PC-9 (cell line): ENCODE results near the gene SNORC. TPM values are rescaled to one million over a fixed set of nuclear protein-coding genes. Genes with fewer than 3 reads are reported as not detected.

Experiments
- BruUV-seq: library from RNA; stranded (reverse); fragments of 400-500 nt; replicated peaks from 2 replicates; lab custom pipeline; 2021; lab: Mats Ljungman, UMichigan
- CTCF ChIA-PET: fragments of 300-600 bp; sonication (Branson Sonifier 250); formaldehyde crosslinking; loops from one replicate; lab custom pipeline; 2022; ENCODE audit warnings: antibody characterized with exemption; lab: Charles Lee
- POLR2A ChIA-PET: fragments of 300-600 bp; sonication (Branson Sonifier 250); formaldehyde crosslinking; loops from one replicate; lab custom pipeline; 2022; ENCODE audit warnings: antibody characterized with exemption; ENCODE audit not compliant: unreplicated experiment; lab: Charles Lee
- DNase-seq, 2 experiments: peaks; one replicate each; pipeline versions ENCODE4 v3.0.0 to v3.0.0-alpha.2; 2015 to 2022; ENCODE audit warnings: mixed read lengths in 1 of 2
- H2AFZ ChIP-seq: fragments of 200-600 bp; sonication (generic); 2 replicates; pipeline ENCODE4 v1.8.1; 2017; ENCODE audit warnings: antibody characterized with exemption
- H3F3A ChIP-seq: fragments of 200-600 bp; sonication (generic); 2 replicates; pipeline ENCODE4 v1.8.1; 2017; ENCODE audit warnings: antibody characterized with exemption, mild to moderate bottlenecking, low read depth; ENCODE audit not compliant: insufficient read depth
- H3K27ac ChIP-seq: fragments of 200-600 bp; sonication (generic); 2 replicates; pipeline ENCODE4 v1.6.1; 2016; ENCODE audit warnings: mixed run types
- H3K27me3 ChIP-seq: fragments of 200-600 bp; sonication (generic); 2 replicates; pipeline ENCODE4 v1.6.1; 2016; ENCODE audit warnings: low read depth, mixed run types; ENCODE audit not compliant: insufficient read depth
- H3K36me3 ChIP-seq: fragments of 200-600 bp; sonication (generic); 2 replicates; pipeline ENCODE4 v1.6.1; 2016; ENCODE audit warnings: low read depth, mixed run types
- H3K4me1 ChIP-seq: fragments of 200-600 bp; sonication (generic); replicated peaks from 2 replicates; pipeline ENCODE4 v1.6.1; 2016; ENCODE audit warnings: mixed run types; ENCODE audit not compliant: insufficient read depth
- H3K4me2 ChIP-seq: fragments of 200-600 bp; sonication (generic); 2 replicates; pipeline ENCODE4 v1.6.1; 2017; ENCODE audit warnings: mixed run types
- H3K4me3 ChIP-seq: fragments of 200-600 bp; sonication (generic); 2 replicates; pipeline ENCODE4 v1.6.1; 2016; ENCODE audit warnings: mixed run types
- H3K79me2 ChIP-seq: fragments of 200-600 bp; sonication (generic); 2 replicates; pipeline ENCODE4 v1.6.1; 2017; ENCODE audit warnings: low read depth, mixed run types
- H3K9me2 ChIP-seq: fragments of 200-600 bp; sonication (generic); 2 replicates; pipeline ENCODE4 v1.8.1; 2017; ENCODE audit warnings: mild to moderate bottlenecking; ENCODE audit not compliant: insufficient read depth
- H3K9me3 ChIP-seq: fragments of 200-600 bp; sonication (generic); 2 replicates; pipeline ENCODE4 v1.8.1; 2016; ENCODE audit warnings: low read depth; ENCODE audit not compliant: insufficient read depth
- H4K20me1 ChIP-seq: fragments of 200-600 bp; sonication (generic); 2 replicates; pipeline ENCODE4 v1.8.1; 2017; ENCODE audit not compliant: insufficient read depth
- EZH2 ChIP-seq: fragments of 200-600 bp; sonication (generic); IDR thresholded peaks from 2 replicates; pipeline ENCODE4 v1.8.0; 2017; ENCODE audit warnings: antibody characterized with exemption, low read depth
- intact Hi-C: fragments of 100-400 bp; cut with micrococcal nuclease; formaldehyde crosslinking; loops from one replicate; pipeline ENCODE4 v1.10.0; 2022; ENCODE audit not compliant: unreplicated experiment
- total RNA-seq: library from RNA; stranded (reverse); gene quantifications from 2 replicates; pipeline ENCODE4 v1.2.3, GENCODE V29; 2021
- TF ChIP-seq, protein P1 (sequence below): fragments of 200-600 bp; sonication (generic); conservative IDR thresholded peaks from 2 replicates; pipeline ENCODE4 v1.6.1; 2017; ENCODE audit warnings: mixed run types, antibody characterized with exemption, mild to moderate bottlenecking, moderate library complexity

SNORC gene
- total RNA-seq, 1 experiment from 2014 or later: 10.4 TPM

- no peak overlapping the region for H3K27ac ChIP-seq
- H3K9me2 ChIP-seq: no peaks in the 10 kb centered on the region
- no peaks in the 10 kb centered on the region for H3K4me1 ChIP-seq
- H3K79me2 ChIP-seq: no peaks in the 10 kb centered on the region
- POLR2A ChIA-PET: no interaction called here
- no peak overlapping the region for H3K4me3 ChIP-seq
- no peak for TF ChIP-seq EZH2
- TF ChIP-seq, protein P1, sequence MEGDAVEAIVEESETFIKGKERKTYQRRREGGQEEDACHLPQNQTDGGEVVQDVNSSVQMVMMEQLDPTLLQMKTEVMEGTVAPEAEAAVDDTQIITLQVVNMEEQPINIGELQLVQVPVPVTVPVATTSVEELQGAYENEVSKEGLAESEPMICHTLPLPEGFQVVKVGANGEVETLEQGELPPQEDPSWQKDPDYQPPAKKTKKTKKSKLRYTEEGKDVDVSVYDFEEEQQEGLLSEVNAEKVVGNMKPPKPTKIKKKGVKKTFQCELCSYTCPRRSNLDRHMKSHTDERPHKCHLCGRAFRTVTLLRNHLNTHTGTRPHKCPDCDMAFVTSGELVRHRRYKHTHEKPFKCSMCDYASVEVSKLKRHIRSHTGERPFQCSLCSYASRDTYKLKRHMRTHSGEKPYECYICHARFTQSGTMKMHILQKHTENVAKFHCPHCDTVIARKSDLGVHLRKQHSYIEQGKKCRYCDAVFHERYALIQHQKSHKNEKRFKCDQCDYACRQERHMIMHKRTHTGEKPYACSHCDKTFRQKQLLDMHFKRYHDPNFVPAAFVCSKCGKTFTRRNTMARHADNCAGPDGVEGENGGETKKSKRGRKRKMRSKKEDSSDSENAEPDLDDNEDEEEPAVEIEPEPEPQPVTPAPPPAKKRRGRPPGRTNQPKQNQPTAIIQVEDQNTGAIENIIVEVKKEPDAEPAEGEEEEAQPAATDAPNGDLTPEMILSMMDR: no peak
- no peaks in the 10 kb centered on the region for H3K27me3 ChIP-seq
- intact Hi-C loops: no loop called here
- H3K9me3 ChIP-seq: no peaks in the 10 kb centered on the region
- H3F3A ChIP-seq: peaks cover 9% of the 10 kb centered on the region; the same call in 1 of the 2 replicates
- no peak for DNase-seq
- no TSS peak for BruUV-seq
- no peak overlapping the region for H2AFZ ChIP-seq
- no peaks in the 10 kb centered on the region for H3K36me3 ChIP-seq
- H3K4me2 ChIP-seq: no peak overlapping the region
- CTCF ChIA-PET: no interaction called here
- H4K20me1 ChIP-seq: no peaks in the 10 kb centered on the region
Measured at GRCh38 chr2:232878855-232879617, 9.0 kb downstream of the SNORC start.

DNA sequence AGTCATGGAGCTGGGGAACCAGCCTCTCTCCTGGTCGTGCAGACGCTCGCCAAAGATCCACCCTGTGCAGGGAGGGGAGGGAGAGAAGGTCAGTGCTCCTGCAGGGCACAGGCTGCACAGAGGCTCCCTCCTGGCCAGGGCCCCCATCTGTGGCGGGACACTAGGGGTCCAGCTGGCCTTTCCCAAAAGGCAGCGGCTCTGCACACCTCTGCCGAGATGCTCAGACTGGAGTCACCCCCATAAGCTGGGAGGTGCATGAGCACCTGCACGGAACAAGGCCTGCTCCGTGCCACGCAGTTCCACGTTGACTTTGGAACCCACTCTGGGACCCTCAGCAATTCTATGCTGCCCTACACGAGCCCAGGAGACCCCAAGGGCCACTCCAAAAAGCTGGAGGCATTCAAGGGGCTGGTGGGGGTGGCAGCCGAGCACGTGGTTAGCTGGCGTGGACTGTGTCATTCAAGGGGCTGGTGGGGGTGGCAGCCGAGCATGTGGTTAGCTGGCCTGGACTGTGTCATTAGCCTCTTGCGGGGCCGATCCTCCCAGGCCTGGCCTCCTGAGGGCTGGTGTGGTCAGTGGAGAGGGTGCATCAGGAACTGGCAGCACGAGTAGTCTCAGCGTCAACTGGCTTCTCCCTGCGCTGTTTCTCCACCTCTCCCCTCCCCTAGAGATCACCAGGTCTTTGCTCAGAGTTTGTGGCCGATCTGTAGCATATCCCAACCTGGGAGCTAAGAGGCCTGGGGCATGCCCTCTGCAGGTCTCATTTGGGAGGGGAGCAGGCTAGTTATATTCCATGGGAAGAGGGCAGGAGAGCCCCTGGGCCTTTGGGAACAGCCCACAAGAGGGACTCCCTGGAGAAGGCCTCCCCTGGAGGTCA is 9.8 kb downstream of the SNORC start:
- H3K27ac ChIP-seq: no peak overlapping the region
- ChIA-PET POLR2A (no interaction called here), CTCF (no interaction called here)
- no peak overlapping the region for H3K4me2 ChIP-seq
- H3K27me3 ChIP-seq: no peaks in the 10 kb centered on the region
- no peaks in the 10 kb centered on the region for H3K79me2 ChIP-seq
- DNase-seq: no peak
- no peaks in the 10 kb centered on the region for H3K9me3 ChIP-seq
- H3F3A ChIP-seq: peaks cover 4% of the 10 kb centered on the region; the same call in 1 of the 2 replicates
- peaks cover 6% of the 10 kb centered on the region for H3K4me1 ChIP-seq
- H4K20me1 ChIP-seq: no peaks in the 10 kb centered on the region
- BruUV-seq: no TSS peak
- intact Hi-C loops: loop anchor here (10.0 kb wide), 1 partner anchor 175 kb away; no protein-coding TSS in a partner anchor
- H3K9me2 ChIP-seq: no peaks in the 10 kb centered on the region
- H2AFZ ChIP-seq: no peak overlapping the region
- no peak overlapping the region for H3K4me3 ChIP-seq
- no peak for TF ChIP-seq EZH2
- TF ChIP-seq, protein P1: no peak
- H3K36me3 ChIP-seq: no peaks in the 10 kb centered on the region

DNA sequence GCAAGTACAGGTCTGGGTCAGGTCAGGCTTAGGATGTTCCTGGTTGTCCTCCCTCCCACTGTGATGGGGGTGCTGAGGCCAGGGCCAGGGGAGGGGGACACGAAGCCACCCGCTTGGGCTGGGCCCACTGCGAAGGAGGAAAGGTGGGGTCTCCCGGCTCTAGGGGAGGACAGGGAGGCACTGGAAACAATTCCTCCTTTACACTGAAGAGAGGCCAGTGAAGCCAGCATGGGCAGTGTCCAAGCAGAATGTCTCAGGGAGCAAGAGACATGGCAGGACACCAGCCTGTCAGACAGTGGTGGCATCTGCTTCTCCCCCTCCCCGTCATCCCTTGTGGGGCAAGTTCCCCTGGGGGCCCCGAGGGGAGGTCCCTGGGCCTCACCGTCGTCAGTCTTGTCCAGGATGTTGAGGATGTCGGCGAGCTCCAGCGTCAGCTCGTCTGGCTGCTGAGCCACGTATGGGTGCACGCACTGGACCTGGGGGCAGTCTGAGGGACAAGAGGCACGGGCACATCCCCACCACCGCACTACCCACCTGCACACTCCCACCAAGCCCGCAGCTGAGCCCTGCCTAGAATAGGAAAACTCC is 10.8 kb downstream of the SNORC start:
- H3K79me2 ChIP-seq: no peaks in the 10 kb centered on the region
- TF ChIP-seq, protein P1: no peak
- TF ChIP-seq EZH2: no peak
- H2AFZ ChIP-seq: no peak overlapping the region
- H3K4me3 ChIP-seq: no peak overlapping the region
- H3K36me3 ChIP-seq: no peaks in the 10 kb centered on the region
- H3K27me3 ChIP-seq: no peaks in the 10 kb centered on the region
- H3K9me3 ChIP-seq: no peaks in the 10 kb centered on the region
- H3K9me2 ChIP-seq: no peaks in the 10 kb centered on the region
- peaks cover 3% of the 10 kb centered on the region; the same call in 1 of the 2 replicates for H3F3A ChIP-seq
- no TSS peak for BruUV-seq
- no peak overlapping the region for H3K4me2 ChIP-seq
- H3K27ac ChIP-seq: no peak overlapping the region
- peaks cover 16% of the 10 kb centered on the region for H3K4me1 ChIP-seq
- DNase-seq: no peak
- intact Hi-C loops: loop anchor here (10.0 kb wide), 1 partner anchor 174 kb away; no protein-coding TSS in a partner anchor
- POLR2A ChIA-PET: no interaction called here
- CTCF ChIA-PET: no interaction called here
- no peaks in the 10 kb centered on the region for H4K20me1 ChIP-seq
